EL (cell line): Measurements from ENCODE around the gene ALG14.
"Not testable (repeated sequence)": the region's sequence is repeated elsewhere in the genome, so short reads cannot be mapped to it uniquely, and the experiment has no call there.

ENCODE experiments used
- DNase-seq: peaks from one replicate; pipeline ENCODE4 v3.0.0-alpha.2; 2016

Gene ALG14

GRCh38 chr1:95072532-95073419, at the start of gene ALG14:
ALG14 (minus strand) TSS chr1:95072951; CDS start chr1:95072898, 53 bp downstream.
- peak; percentile 95 for DNase-seq

- DNase-seq = no peak
These were observed 49.5 kb upstream of the ALG14 start for GRCh38 chr1:95122151-95122697.

GRCh38 chr1:95119273-95119672, 46.5 kb upstream of the ALG14 start:
- no peak for DNase-seq

- no peak for DNase-seq
These were observed 46.0 kb upstream of the ALG14 start for GRCh38 chr1:95118710-95119109.

GRCh38 chr1:95118067-95118499, 45.3 kb upstream of the ALG14 start:
- DNase-seq = no peak

GRCh38 chr1:95117207-95118066, 44.7 kb upstream of the ALG14 start, which contains the start of gene TLCD4:
TLCD4 (plus strand) TSS chr1:95117355; CDS start chr1:95143902, 26,547 bp downstream.
- DNase-seq = peak; percentile 61

GRCh38 chr1:95116580-95117206, 43.9 kb upstream of the ALG14 start:
- peak; percentile 62 for DNase-seq

GRCh38 chr1:95115708-95116137, 43.0 kb upstream of the ALG14 start:
- no peak for DNase-seq

- no peak for DNase-seq
These were observed 40.9 kb upstream of the ALG14 start for GRCh38 chr1:95113684-95114083.

- DNase-seq = no peak
These were observed 38.3 kb upstream of the ALG14 start for GRCh38 chr1:95111014-95111413.

- DNase-seq = no peak
These were observed 36.0 kb upstream of the ALG14 start for GRCh38 chr1:95108792-95109191.

- DNase-seq = no peak
These were observed 25.4 kb upstream of the ALG14 start for GRCh38 chr1:95098196-95098595.

- no peak for DNase-seq
These were observed 24.7 kb upstream of the ALG14 start for GRCh38 chr1:95097426-95097825.

GRCh38 chr1:95096218-95096841, 23.6 kb upstream of the ALG14 start:
- DNase-seq = no peak

- no peak for DNase-seq
These were observed 23.1 kb upstream of the ALG14 start for GRCh38 chr1:95095833-95096217.

- DNase-seq = no peak
These were observed 22.2 kb upstream of the ALG14 start for GRCh38 chr1:95094923-95095322.

- DNase-seq = no peak
These were observed 20.5 kb upstream of the ALG14 start for GRCh38 chr1:95093296-95093695.

- DNase-seq = not testable (repeated sequence)
These were observed 20.1 kb upstream of the ALG14 start for GRCh38 chr1:95092891-95093290.

- DNase-seq = not testable (repeated sequence)
These were observed 18.5 kb upstream of the ALG14 start for GRCh38 chr1:95091290-95091689.

- DNase-seq = no peak
These were observed 17.0 kb upstream of the ALG14 start for GRCh38 chr1:95089650-95090287.

GRCh38 chr1:95088303-95088702, 15.6 kb upstream of the ALG14 start:
- DNase-seq = no peak
